Measurements from ENCODE around the gene C1QTNF12. TPM values are rescaled to one million over a fixed set of nuclear protein-coding genes. Genes with fewer than 3 reads are reported as not detected.
"Not testable (repeated sequence)": the region's sequence is repeated elsewhere in the genome, so short reads cannot be mapped to it uniquely, and the experiment has no call there.

C1QTNF12 gene
- total RNA-seq, 1 donor from 2014 or later: 3.5 TPM

DNA sequence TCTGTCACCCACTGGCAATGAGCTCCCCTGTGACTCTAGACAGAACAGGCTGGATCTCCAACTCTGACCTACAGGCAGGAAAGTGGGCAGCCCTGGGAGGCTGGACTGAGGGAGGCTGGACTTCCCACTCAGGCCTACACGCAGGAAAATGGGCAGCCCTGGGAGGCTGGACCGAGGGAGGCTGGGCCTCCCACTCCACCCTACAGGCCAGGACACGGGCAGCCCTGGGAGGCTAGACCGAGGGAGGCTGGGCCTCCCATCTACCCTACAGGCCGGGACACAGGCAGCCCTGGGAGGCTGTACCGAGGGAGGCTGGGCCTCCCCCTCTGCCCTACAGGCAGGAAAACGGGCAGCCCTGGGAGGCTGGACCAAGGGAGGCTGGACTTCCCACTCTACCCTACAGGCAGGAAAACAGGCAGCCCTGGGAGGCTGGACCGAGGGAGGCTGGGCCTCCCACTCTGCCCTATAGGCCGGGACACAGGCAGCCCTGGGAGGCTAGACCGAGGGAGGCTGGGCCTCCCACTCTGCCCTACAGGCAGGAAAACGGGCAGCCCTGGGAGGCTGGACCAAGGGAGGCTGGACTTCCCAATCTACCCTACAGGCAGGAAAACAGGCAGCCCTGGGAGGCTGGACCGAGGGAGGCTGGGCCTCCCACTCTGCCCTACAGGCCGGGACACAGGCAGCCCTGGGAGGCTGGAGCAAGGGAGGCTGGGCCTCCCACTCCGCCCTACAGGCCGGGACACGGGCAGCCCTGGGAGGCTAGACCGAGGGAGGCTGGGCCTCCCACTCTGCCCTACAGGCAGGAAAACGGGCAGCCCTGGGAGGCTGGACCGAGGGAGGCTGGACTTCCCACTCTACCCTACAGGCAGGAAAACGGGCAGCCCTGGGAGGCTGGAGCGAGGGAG, 1.7 kb upstream of the C1QTNF12 start:
- H3K9me3 Mint-ChIP-seq; intact Hi-C loops (cut with micrococcal nuclease); H3K4me3 Mint-ChIP-seq (ENCODE audit: low read depth); H3K27me3 Mint-ChIP-seq (ENCODE audit: low read depth); DNase-seq (ENCODE audit: low spot score); H3K27ac Mint-ChIP-seq; H3K4me1 Mint-ChIP-seq (ENCODE audit: low read depth): not testable (repeated sequence)
- H3K36me3 Mint-ChIP-seq (ENCODE audit: low read depth): peaks cover 11% of the 10 kb centered on the region

DNA sequence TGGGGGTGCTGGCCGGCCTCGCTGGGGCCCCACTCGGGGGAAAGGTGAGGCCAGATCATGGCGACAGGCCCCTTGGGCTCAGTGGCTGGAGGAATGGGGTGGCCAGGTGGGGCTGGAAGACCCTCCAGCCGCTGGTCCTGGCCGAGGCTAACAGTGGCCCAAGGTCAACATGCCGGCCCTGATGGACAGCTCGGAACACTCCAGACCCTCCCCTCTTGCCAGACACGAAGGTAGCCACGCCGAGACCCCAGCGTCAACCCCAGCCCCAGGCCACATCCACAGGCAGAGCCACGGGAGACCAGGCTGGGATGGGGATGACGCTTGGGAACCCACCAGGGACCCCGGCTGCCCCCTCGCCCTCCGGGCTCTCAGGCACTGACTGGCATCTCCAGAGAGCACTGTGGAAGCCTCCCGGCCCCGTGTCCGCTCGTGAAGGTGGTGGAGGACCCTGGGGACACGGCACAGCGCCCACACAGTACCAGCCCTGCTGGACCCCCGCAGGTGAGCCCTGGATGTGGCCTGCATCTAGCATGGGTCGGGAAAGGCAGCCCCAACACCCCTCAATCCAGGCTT, 905 bp upstream of the C1QTNF12 start:
- H3K4me3 Mint-ChIP-seq (ENCODE audit: low read depth): no peak overlapping the region
- H3K27ac Mint-ChIP-seq: no peak overlapping the region
- H3K9me3 Mint-ChIP-seq: no peaks in the 10 kb centered on the region
- H3K4me1 Mint-ChIP-seq (ENCODE audit: low read depth): peaks cover 4% of the 10 kb centered on the region
- intact Hi-C loops (cut with micrococcal nuclease): no loop called here
- H3K27me3 Mint-ChIP-seq (ENCODE audit: low read depth): no peaks in the 10 kb centered on the region
- no peak for DNase-seq (ENCODE audit: low spot score)
- H3K36me3 Mint-ChIP-seq (ENCODE audit: low read depth): peaks cover 4% of the 10 kb centered on the region

DNA sequence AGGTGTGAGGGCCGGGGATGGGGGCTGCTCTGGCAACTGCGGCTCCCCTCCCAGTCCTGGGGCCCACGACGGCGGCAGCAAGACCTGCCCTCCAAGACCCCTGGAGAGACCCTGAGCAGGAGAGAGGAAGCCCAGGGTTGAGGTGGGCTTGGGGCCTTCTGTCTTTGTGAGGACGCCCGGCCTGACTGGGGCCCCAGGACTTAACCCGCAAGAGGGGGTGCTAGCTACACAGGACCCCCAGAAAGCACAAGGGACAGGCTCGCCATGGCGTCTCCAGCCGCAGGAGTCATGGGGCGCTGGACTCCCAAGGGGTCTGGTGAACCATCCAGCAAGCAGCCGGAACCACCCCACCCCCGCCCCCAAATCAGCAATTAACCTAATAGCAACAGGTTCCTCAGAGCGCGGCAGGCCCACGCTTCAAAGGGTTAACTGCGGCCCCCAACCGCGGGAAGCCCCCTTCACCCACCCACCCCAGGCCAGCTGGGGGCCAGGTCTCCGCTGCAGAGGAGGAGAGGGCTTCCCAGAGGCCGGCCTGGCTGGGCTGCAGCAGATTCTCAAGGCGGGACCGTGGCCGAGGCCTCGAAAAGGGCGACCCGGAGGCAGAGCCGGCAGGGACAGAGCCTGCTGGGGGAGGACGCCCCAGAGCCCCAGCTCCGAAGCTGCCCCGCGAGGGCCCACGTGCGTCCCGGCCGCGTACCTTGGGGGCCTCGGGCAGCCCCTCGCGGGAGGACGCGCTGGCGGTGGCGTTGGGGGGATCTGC, 525 bp downstream of the C1QTNF12 start:
- H3K27ac Mint-ChIP-seq: no peak overlapping the region
- no peaks in the 10 kb centered on the region for H3K27me3 Mint-ChIP-seq (ENCODE audit: low read depth)
- H3K4me3 Mint-ChIP-seq (ENCODE audit: low read depth): no peak overlapping the region
- peaks cover 2% of the 10 kb centered on the region for H3K36me3 Mint-ChIP-seq (ENCODE audit: low read depth)
- no peaks in the 10 kb centered on the region for H3K9me3 Mint-ChIP-seq
- no peak for DNase-seq (ENCODE audit: low spot score)
- H3K4me1 Mint-ChIP-seq (ENCODE audit: low read depth): peaks cover 3% of the 10 kb centered on the region
- intact Hi-C loops (cut with micrococcal nuclease): no loop called here

DNA sequence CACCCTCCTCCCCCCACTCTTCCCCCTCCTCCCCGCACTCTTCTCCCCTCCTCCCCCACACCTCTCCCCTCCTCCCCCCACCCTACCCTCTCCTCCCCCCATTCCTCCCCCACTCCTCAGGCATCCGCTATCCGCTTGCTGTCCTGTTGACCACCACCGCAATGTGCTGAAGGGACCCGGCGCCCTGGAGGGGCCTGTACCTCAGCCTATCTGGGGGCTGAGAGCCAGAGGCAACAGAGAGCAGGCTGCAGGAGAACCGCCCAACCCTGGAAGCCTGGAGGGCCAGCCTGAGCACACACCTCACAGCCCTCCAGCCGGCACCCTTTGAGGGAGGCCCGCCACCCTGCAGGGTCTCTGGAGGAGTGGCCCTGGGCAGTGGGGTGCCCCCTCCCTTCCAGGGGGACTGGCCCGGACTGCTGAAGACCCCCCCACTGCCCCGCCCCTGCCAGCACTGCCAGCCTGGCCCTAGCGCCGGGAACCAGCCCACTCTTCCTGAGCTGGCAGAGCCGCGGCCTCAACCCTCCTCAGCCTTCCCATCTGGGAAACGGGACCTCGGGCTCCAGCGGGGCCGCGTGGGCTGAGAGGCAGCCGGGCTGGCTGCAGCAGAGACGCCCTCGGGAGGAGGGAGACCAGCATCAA, 1.2 kb downstream of the C1QTNF12 start:
- H3K9me3 Mint-ChIP-seq: no peaks in the 10 kb centered on the region

DNA sequence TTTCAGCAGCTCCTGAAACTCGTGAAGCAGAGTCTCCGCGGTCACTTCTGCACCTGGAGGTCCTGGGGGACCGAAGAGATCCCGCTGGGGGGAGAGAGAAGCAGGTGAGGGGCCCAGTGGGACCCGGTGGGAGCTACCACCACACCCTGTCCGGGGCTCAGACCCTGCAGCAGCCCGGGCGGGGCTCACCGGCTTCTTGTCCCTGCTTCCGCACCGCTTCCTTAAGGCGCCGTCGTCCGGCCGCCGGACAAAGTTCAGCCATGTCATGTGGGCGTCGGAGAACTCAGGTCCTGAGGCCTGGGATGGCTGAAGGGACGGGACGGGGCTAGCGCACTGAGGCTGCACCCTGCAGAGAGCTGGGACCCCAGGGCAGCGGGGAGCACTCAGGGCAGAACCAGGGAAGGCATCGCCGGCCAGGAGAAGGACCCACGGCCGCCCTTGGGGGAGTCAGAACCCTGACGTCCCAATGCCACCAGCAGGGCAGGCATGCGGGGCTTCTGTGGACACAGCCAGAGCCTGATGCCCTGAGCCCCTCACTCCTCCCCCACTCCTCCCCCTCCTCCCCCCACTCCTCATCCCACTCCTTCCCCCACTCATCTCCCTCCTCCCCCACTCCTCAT, 2.2 kb downstream of the C1QTNF12 start:
- Mint-ChIP-seq H3K36me3 (ENCODE audit: low read depth) (no peaks in the 10 kb centered on the region), H3K27me3 (ENCODE audit: low read depth) (no peaks in the 10 kb centered on the region), H3K27ac (no peak overlapping the region), H3K9me3 (no peaks in the 10 kb centered on the region), H3K4me1 (ENCODE audit: low read depth) (no peaks in the 10 kb centered on the region), H3K4me3 (ENCODE audit: low read depth) (no peak overlapping the region)
- no peak for DNase-seq (ENCODE audit: low spot score)
- intact Hi-C loops (cut with micrococcal nuclease): no loop called here

More for the DNA sequence above, 1.2 kb downstream of the C1QTNF12 start:
- no peaks in the 10 kb centered on the region for H3K36me3 Mint-ChIP-seq (ENCODE audit: low read depth)
- intact Hi-C loops (cut with micrococcal nuclease): no loop called here
- no peaks in the 10 kb centered on the region for H3K27me3 Mint-ChIP-seq (ENCODE audit: low read depth)
- peaks cover 1% of the 10 kb centered on the region for H3K4me1 Mint-ChIP-seq (ENCODE audit: low read depth)
- DNase-seq (ENCODE audit: low spot score): no peak
- H3K27ac Mint-ChIP-seq: no peak overlapping the region
- H3K4me3 Mint-ChIP-seq (ENCODE audit: low read depth): no peak overlapping the region

DNA sequence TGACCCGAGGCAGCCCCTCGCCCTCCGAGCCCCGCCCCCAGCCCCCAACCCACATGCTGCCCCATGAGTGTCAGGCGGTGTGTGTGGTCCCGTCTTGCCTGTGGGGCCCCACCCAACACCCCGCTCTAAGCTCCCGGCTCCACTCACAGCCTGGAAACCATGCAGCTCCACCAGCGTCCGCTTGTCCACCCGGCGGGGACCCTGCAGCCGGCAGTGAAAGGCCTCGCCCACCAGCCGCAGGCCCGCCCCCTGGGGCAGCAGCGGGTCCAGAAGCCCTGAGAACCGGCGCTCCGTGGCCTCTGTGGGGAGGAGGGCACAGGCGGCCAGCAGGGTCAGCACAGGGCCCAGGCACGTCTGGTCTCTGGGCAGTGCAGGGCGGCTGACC, 2.7 kb downstream of the C1QTNF12 start:
- H3K9me3 Mint-ChIP-seq: no peaks in the 10 kb centered on the region
- no peaks in the 10 kb centered on the region for H3K27me3 Mint-ChIP-seq (ENCODE audit: low read depth)
- no peaks in the 10 kb centered on the region for H3K36me3 Mint-ChIP-seq (ENCODE audit: low read depth)
- DNase-seq (ENCODE audit: low spot score): no peak
- H3K4me3 Mint-ChIP-seq (ENCODE audit: low read depth): no peak overlapping the region
- no peak overlapping the region for H3K27ac Mint-ChIP-seq
- H3K4me1 Mint-ChIP-seq (ENCODE audit: low read depth): no peaks in the 10 kb centered on the region
- intact Hi-C loops (cut with micrococcal nuclease): no loop called here

DNA sequence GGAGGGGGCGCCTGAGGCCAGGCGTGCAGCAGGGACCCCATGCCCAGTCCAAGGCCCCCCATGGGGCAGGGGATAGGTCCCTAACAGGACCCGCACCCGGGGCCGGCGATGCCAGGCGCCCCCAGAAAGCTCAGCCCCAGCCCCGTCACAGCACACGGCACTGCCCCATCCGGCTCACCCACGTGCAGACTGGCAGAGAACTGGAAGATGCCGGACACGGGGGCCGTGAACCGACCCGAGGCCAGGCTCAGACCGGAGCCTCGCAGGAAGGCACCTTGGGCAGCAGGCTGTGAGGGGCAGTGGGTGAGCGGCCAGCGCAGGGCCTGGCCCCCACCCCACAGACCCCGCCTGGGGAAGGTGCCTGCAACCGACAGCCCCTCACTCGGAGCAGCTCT, 3.3 kb downstream of the C1QTNF12 start:
- intact Hi-C loops (cut with micrococcal nuclease): no loop called here

DNA sequence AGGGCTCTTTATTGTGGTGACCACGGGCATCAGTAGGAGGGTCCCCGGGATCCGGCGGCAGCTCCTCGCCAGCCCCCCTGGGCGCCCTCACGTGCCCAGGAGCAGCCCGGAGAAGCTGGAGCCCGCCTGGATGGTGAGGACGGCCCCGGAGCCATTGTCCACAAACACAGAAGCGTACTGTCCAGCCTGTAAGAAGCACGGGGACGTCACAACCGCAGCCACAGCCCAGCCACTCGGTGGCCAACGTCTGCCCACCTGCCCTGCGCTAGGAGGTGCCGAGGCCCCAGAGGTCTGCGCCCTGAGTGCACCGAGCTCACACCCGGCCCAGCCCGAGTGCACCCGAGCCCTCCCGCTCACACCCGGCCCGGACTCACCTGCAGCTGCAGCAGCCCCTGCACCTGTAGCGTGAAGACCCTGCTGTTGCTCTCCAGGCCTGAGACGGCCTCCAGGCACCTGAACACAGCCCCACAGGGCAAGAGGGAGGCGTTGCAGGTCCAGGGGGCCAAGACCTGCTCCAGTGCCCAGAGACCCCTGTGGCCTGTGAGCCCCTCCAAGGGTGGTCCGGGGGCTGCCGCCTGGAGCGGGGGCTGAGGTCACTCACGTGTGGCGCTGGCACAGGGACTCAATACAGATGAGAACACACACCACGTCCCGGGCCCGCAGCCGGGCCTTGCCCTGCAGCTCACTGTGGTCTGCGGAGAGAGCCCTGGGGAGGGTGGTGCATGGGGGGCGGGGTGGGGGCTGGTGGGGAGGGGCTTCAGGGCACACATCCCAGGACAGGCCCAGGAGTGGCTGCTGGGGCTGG, 3.9 kb downstream of the C1QTNF12 start:
- H3K4me1 Mint-ChIP-seq (ENCODE audit: low read depth): no peaks in the 10 kb centered on the region
- intact Hi-C loops (cut with micrococcal nuclease): no loop called here
- no peak for DNase-seq (ENCODE audit: low spot score)
- no peaks in the 10 kb centered on the region for H3K9me3 Mint-ChIP-seq
- H3K27me3 Mint-ChIP-seq (ENCODE audit: low read depth): no peaks in the 10 kb centered on the region
- H3K27ac Mint-ChIP-seq: no peak overlapping the region
- no peak overlapping the region for H3K4me3 Mint-ChIP-seq (ENCODE audit: low read depth)
- H3K36me3 Mint-ChIP-seq (ENCODE audit: low read depth): no peaks in the 10 kb centered on the region

More for the DNA sequence above, 3.3 kb downstream of the C1QTNF12 start:
- Mint-ChIP-seq H3K4me1 (ENCODE audit: low read depth) (no peaks in the 10 kb centered on the region), H3K36me3 (ENCODE audit: low read depth) (no peaks in the 10 kb centered on the region), H3K27me3 (ENCODE audit: low read depth) (no peaks in the 10 kb centered on the region), H3K9me3 (no peaks in the 10 kb centered on the region), H3K27ac (no peak overlapping the region), H3K4me3 (ENCODE audit: low read depth) (no peak overlapping the region)
- no peak for DNase-seq (ENCODE audit: low spot score)

DNA sequence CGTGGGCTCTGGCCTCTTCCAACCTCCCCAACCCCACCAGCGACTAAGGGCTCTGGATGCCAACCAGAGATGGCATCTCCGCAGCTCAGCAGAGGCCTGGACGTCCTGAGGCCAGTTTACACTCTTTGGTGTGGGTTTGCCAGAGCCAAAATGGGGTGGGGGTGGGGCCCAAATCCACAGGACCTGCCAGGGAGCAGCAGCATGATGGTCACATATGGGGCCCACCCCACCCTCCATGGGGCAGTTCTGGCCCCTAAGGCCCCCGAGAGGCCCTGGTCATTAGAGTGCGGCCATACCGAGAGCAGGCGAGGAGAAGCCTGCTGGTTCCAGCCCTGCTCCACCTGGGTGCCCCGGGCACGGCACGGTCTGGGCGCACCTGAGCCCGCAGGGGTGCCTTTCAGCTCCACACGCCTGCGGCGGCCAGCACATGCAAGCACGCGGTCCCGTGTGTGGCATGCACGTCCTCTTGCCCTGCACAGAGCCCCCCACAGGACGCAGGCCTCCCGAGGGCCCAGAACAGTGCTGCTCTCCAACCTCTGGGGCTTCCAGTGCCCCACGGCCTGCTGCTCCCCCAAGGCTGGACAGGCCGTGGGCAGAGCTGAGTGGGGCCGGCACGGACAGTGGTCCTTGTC, 4.8 kb downstream of the C1QTNF12 start:
- Mint-ChIP-seq H3K27ac (no peak overlapping the region), H3K36me3 (ENCODE audit: low read depth) (no peaks in the 10 kb centered on the region), H3K27me3 (ENCODE audit: low read depth) (no peaks in the 10 kb centered on the region), H3K9me3 (no peaks in the 10 kb centered on the region), H3K4me1 (ENCODE audit: low read depth) (no peaks in the 10 kb centered on the region), H3K4me3 (ENCODE audit: low read depth) (no peak overlapping the region)
- intact Hi-C loops (cut with micrococcal nuclease): no loop called here
- no peak for DNase-seq (ENCODE audit: low spot score)

DNA sequence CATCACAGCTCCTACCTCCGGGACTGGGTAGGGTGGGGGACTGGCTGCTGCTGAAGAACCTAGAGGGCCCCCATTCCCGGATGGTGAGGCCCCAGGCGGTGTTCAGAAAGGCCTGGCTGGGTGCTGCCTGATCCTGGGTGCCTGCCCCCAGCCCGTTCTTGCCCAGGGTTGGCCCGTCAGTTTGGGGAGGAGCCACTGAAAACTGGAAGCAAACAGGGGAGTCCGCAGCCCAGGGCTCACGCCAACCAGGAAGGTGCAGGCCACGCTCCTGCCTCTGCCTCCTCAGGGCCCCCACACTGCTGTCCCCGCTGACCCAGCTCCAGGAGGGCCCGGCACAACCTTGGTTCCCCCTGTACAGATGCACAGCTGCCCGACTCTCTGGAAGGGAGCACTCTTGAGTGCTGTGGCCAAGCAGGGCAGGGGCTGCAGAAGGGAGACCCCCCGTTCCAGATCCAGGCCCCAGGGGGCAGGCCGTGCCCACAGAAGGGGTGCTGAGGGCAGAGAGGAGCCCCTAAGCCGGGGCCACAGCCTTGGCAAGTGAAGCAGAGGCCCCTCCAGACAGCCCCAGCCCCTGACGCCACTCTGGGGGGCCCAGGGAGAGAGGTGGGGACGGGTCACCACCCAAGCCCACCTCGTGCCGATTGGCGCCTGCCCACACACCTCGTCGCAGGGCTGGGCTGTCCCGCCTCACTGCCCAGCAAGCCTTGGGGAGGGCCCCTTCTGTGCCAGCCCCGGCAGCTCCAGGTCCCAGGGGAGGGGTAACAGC, 5.5 kb downstream of the C1QTNF12 start:
- H3K9me3 Mint-ChIP-seq: no peaks in the 10 kb centered on the region
- intact Hi-C loops (cut with micrococcal nuclease): no loop called here
- no peak overlapping the region for H3K27ac Mint-ChIP-seq
- no peaks in the 10 kb centered on the region for H3K36me3 Mint-ChIP-seq (ENCODE audit: low read depth)
- DNase-seq (ENCODE audit: low spot score): no peak
- H3K27me3 Mint-ChIP-seq (ENCODE audit: low read depth): no peaks in the 10 kb centered on the region
- H3K4me1 Mint-ChIP-seq (ENCODE audit: low read depth): no peaks in the 10 kb centered on the region
- H3K4me3 Mint-ChIP-seq (ENCODE audit: low read depth): no peak overlapping the region

DNA sequence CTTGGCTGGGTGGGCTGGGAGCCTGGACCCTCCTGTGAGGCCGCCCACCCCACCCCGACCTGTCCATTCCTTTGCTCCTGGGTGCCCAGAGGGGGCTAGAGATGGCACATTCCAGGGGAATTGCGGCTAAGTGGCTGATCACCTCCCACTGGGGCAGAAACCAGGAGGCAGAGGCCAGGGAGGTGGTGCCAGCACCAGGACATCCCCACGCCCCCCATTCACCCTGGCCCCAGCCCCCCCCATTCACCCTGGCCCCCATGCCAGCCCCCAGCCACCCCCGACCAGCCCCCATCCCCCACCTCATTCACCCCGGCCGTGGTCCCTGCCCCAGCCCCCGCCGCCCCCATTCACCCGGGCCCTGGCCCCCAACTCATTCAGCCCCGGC, 6.2 kb downstream of the C1QTNF12 start:
- Mint-ChIP-seq H3K27ac (no peak overlapping the region), H3K4me3 (ENCODE audit: low read depth) (no peak overlapping the region), H3K27me3 (ENCODE audit: low read depth) (no peaks in the 10 kb centered on the region), H3K4me1 (ENCODE audit: low read depth) (no peaks in the 10 kb centered on the region), H3K36me3 (ENCODE audit: low read depth) (no peaks in the 10 kb centered on the region), H3K9me3 (no peaks in the 10 kb centered on the region)
- intact Hi-C loops (cut with micrococcal nuclease): no loop called here
- DNase-seq (ENCODE audit: low spot score): no peak

Data from activated T-helper 2 cell treated with anti-CD3 and anti-CD28 coated beads, Interferon-gamma antibody, Interleukin-2, Interleukin-4, amounts not matched to agents 10 μg/mL and 5 μg/mL and 100 μg/mL, durations not matched to agents 14 hours and 24 hours and 36 hours (primary cell).